IPS-15b (cell line): ENCODE data around the gene SLC39A11.
"Not testable (repeated sequence)": the region's sequence is repeated elsewhere in the genome, so short reads cannot be mapped to it uniquely, and the experiment has no call there.

Source experiments
- H3K27me3 ChIP-seq: one replicate; pipeline ENCODE4 v1.6.1; 2013; ENCODE audit warnings: low read length; ENCODE audit not compliant: control insufficient read depth, insufficient read depth
- H3K36me3 ChIP-seq: one replicate; pipeline ENCODE4 v1.6.1; 2013; ENCODE audit warnings: low read length; ENCODE audit not compliant: control insufficient read depth, insufficient read depth
- H3K4me1 ChIP-seq: one replicate; pipeline ENCODE4 v1.6.1; 2013; ENCODE audit warnings: mild to moderate bottlenecking, low read length; ENCODE audit not compliant: control insufficient read depth, insufficient read depth
- H3K4me3 ChIP-seq: one replicate; pipeline ENCODE4 v1.5.1; 2013; ENCODE audit warnings: low read depth, low read length
- H3K9ac ChIP-seq: one replicate; pipeline ENCODE4 v1.6.1; 2013; ENCODE audit warnings: low read depth, mild to moderate bottlenecking, low read length
- H3K9me3 ChIP-seq: one replicate; pipeline ENCODE4 v1.6.1; 2013; ENCODE audit warnings: mild to moderate bottlenecking, low read length; ENCODE audit not compliant: control insufficient read depth, insufficient read depth

The SLC39A11 gene

GRCh38 chr17:72906306-72906705 is 186.2 kb downstream of the SLC39A11 start:
- Histone ChIP-seq H3K27me3 (no peaks in the 10 kb centered on the region), H3K9me3 (no peaks in the 10 kb centered on the region), H3K9ac (no peak overlapping the region), H3K4me3 (no peak overlapping the region), H3K4me1 (no peaks in the 10 kb centered on the region), H3K36me3 (no peaks in the 10 kb centered on the region)

GRCh38 chr17:72903522-72903921 is 189.0 kb downstream of the SLC39A11 start:
- Histone ChIP-seq H3K9me3 (no peaks in the 10 kb centered on the region), H3K36me3 (no peaks in the 10 kb centered on the region), H3K4me1 (no peaks in the 10 kb centered on the region), H3K27me3 (no peaks in the 10 kb centered on the region), H3K9ac (no peak overlapping the region), H3K4me3 (no peak overlapping the region)

- H3K9ac ChIP-seq = no peak overlapping the region
These were observed 190.8 kb downstream of the SLC39A11 start for GRCh38 chr17:72901657-72902056.

GRCh38 chr17:72901083-72901482 is 191.4 kb downstream of the SLC39A11 start:
- Histone ChIP-seq H3K4me3 (no peak overlapping the region), H3K9ac (no peak overlapping the region), H3K9me3 (no peaks in the 10 kb centered on the region), H3K27me3 (no peaks in the 10 kb centered on the region), H3K4me1 (no peaks in the 10 kb centered on the region), H3K36me3 (no peaks in the 10 kb centered on the region)

More at GRCh38 chr17:72901657-72902056, 190.8 kb downstream of the SLC39A11 start:
- no peaks in the 10 kb centered on the region for H3K4me1 ChIP-seq
- no peaks in the 10 kb centered on the region for H3K36me3 ChIP-seq
- H3K27me3 ChIP-seq = no peaks in the 10 kb centered on the region
- H3K9me3 ChIP-seq = no peaks in the 10 kb centered on the region
- H3K4me3 ChIP-seq = no peak overlapping the region

- H3K9ac ChIP-seq = no peak overlapping the region
- no peaks in the 10 kb centered on the region for H3K27me3 ChIP-seq
These were observed 191.9 kb downstream of the SLC39A11 start for GRCh38 chr17:72900654-72900971.

GRCh38 chr17:72898725-72899124 is 193.8 kb downstream of the SLC39A11 start:
- H3K36me3 ChIP-seq = no peaks in the 10 kb centered on the region
- no peaks in the 10 kb centered on the region for H3K4me1 ChIP-seq
- no peaks in the 10 kb centered on the region for H3K27me3 ChIP-seq
- no peak overlapping the region for H3K4me3 ChIP-seq
- H3K9ac ChIP-seq = no peak overlapping the region
- no peaks in the 10 kb centered on the region for H3K9me3 ChIP-seq

More at GRCh38 chr17:72900654-72900971, 191.9 kb downstream of the SLC39A11 start:
- Histone ChIP-seq H3K4me1 (no peaks in the 10 kb centered on the region), H3K9me3 (no peaks in the 10 kb centered on the region), H3K4me3 (no peak overlapping the region), H3K36me3 (no peaks in the 10 kb centered on the region)

GRCh38 chr17:72896288-72896687 is 196.2 kb downstream of the SLC39A11 start:
- not testable (repeated sequence) for H3K9ac ChIP-seq, H3K4me1 ChIP-seq, H3K9me3 ChIP-seq, H3K4me3 ChIP-seq, H3K27me3 ChIP-seq, H3K36me3 ChIP-seq

GRCh38 chr17:72891627-72892026 is 200.9 kb downstream of the SLC39A11 start:
- H3K4me1 ChIP-seq = no peaks in the 10 kb centered on the region
- no peaks in the 10 kb centered on the region for H3K36me3 ChIP-seq
- H3K27me3 ChIP-seq = no peaks in the 10 kb centered on the region
- no peak overlapping the region for H3K4me3 ChIP-seq
- no peaks in the 10 kb centered on the region for H3K9me3 ChIP-seq
- H3K9ac ChIP-seq = no peak overlapping the region

GRCh38 chr17:72890711-72891110 is 201.8 kb downstream of the SLC39A11 start:
- Histone ChIP-seq H3K4me1 (no peaks in the 10 kb centered on the region), H3K36me3 (no peaks in the 10 kb centered on the region), H3K27me3 (no peaks in the 10 kb centered on the region), H3K4me3 (no peak overlapping the region), H3K9ac (no peak overlapping the region), H3K9me3 (no peaks in the 10 kb centered on the region)

GRCh38 chr17:72887917-72888316 is 204.6 kb downstream of the SLC39A11 start:
- Histone ChIP-seq H3K9me3 (no peaks in the 10 kb centered on the region), H3K4me1 (no peaks in the 10 kb centered on the region), H3K4me3 (no peak overlapping the region), H3K27me3 (no peaks in the 10 kb centered on the region), H3K9ac (no peak overlapping the region), H3K36me3 (no peaks in the 10 kb centered on the region)

GRCh38 chr17:72887322-72887721 is 205.2 kb downstream of the SLC39A11 start:
- H3K27me3 ChIP-seq = no peaks in the 10 kb centered on the region
- H3K9me3 ChIP-seq = no peaks in the 10 kb centered on the region
- H3K9ac ChIP-seq = no peak overlapping the region
- no peaks in the 10 kb centered on the region for H3K36me3 ChIP-seq
- no peaks in the 10 kb centered on the region for H3K4me1 ChIP-seq
- no peak overlapping the region for H3K4me3 ChIP-seq

GRCh38 chr17:72886622-72887021 is 205.9 kb downstream of the SLC39A11 start:
- H3K4me1 ChIP-seq = no peaks in the 10 kb centered on the region
- no peaks in the 10 kb centered on the region for H3K27me3 ChIP-seq
- no peaks in the 10 kb centered on the region for H3K36me3 ChIP-seq
- no peaks in the 10 kb centered on the region for H3K9me3 ChIP-seq
- no peak overlapping the region for H3K9ac ChIP-seq
- no peak overlapping the region for H3K4me3 ChIP-seq

GRCh38 chr17:72884066-72884465 is 208.4 kb downstream of the SLC39A11 start:
- Histone ChIP-seq H3K36me3 (no peaks in the 10 kb centered on the region), H3K9me3 (peaks cover 5% of the 10 kb centered on the region), H3K9ac (no peak overlapping the region), H3K27me3 (no peaks in the 10 kb centered on the region), H3K4me3 (no peak overlapping the region), H3K4me1 (no peaks in the 10 kb centered on the region)
